Measurements from ENCODE around the gene HACL1. TPM values are rescaled to one million over a fixed set of nuclear protein-coding genes. Genes with fewer than 3 reads are reported as not detected.

The HACL1 gene
- total RNA-seq, 6 experiments from 2014 or later = 28.9 to 37.4 (median 32.9) TPM

DNA sequence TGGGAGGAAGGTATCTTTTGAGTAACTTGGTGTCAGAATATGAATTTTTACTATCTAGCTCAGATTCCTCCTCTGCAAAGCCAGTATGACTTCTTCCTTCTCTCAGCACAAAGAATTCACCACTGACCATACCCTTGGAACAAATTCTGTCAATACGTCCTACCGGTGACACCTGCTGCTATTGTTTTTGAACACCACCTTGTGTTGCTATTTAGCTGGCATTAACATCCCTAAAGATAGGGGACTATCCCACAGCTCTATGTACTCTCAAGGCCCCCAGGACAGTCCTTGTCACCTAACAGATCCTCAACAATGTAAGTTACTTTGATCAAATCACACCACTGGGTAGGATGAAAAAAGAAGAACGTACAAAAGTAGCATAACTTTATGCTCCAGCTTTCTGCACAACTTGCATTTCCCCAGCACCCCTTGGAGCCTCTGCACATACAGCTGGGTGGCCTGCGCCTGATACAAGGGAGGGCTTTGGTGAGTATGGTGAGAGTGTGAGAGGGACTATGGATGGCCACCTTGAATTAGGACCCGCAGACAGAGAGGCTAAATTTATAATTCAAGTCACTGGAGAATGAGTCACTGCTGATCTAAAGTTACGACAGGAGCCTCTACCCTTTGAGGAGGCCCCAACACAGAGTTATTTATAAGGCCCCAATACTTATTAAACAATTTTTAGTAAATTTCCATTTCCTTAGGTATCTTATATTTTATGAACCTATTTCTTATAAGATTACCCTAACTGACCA, 77.5 kb downstream of the HACL1 start:
- H3K27ac ChIP-seq = no peak overlapping the region
- 71% methylated on average over 6 of the region's 6 CpGs for WGBS (ENCODE audit: insufficient coverage, low coverage, low lambda C conversion rate, missing lambda C conversion rate)
- intact Hi-C loops (cut with DNase I) = no loop called here
- no peaks in the 10 kb centered on the region for H3K27me3 ChIP-seq
- no peaks in the 10 kb centered on the region for H3K4me1 ChIP-seq
- H3K36me3 ChIP-seq = no peaks in the 10 kb centered on the region
- H3K4me3 ChIP-seq = no peak overlapping the region
- no peaks in the 10 kb centered on the region for H3K9me3 ChIP-seq
- DNase-seq (no peak), ATAC-seq (no peak)
- TF ChIP-seq POLR2A (IDR thresholded peaks at IDR 0.05) = no peak
- TF ChIP-seq, protein P1, sequence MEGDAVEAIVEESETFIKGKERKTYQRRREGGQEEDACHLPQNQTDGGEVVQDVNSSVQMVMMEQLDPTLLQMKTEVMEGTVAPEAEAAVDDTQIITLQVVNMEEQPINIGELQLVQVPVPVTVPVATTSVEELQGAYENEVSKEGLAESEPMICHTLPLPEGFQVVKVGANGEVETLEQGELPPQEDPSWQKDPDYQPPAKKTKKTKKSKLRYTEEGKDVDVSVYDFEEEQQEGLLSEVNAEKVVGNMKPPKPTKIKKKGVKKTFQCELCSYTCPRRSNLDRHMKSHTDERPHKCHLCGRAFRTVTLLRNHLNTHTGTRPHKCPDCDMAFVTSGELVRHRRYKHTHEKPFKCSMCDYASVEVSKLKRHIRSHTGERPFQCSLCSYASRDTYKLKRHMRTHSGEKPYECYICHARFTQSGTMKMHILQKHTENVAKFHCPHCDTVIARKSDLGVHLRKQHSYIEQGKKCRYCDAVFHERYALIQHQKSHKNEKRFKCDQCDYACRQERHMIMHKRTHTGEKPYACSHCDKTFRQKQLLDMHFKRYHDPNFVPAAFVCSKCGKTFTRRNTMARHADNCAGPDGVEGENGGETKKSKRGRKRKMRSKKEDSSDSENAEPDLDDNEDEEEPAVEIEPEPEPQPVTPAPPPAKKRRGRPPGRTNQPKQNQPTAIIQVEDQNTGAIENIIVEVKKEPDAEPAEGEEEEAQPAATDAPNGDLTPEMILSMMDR (IDR thresholded peaks at IDR 0.05) = no peak

DNA sequence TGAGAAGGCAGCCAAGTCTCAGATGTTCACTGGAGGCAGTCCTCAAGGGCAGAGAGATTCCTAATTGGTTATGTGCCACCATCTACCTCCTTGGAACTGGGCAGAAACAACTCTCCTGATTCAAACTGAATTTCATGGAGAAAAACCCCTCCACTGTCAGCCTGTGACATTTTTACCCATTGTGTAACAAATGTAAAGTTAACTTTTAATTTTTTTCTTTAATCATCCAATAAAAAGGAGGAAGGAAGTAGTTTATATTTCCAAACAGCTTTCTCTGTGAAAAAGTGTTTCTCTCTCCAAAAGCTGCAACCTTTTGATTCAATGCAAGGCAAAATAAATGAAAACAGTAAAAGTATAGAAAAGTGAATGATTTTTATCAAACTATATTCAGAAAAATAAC, 79.4 kb downstream of the HACL1 start:
- Histone ChIP-seq H3K27me3 (no peaks in the 10 kb centered on the region), H3K27ac (no peak overlapping the region), H3K4me3 (no peak overlapping the region), H3K36me3 (no peaks in the 10 kb centered on the region), H3K9me3 (no peaks in the 10 kb centered on the region), H3K4me1 (no peaks in the 10 kb centered on the region)
- intact Hi-C loops (cut with DNase I) = no loop called here
- no peak for TF ChIP-seq POLR2A (IDR thresholded peaks at IDR 0.05)
- TF ChIP-seq, protein P1 (IDR thresholded peaks at IDR 0.05) = no peak
- ATAC-seq (no peak), DNase-seq (no peak)

DNA sequence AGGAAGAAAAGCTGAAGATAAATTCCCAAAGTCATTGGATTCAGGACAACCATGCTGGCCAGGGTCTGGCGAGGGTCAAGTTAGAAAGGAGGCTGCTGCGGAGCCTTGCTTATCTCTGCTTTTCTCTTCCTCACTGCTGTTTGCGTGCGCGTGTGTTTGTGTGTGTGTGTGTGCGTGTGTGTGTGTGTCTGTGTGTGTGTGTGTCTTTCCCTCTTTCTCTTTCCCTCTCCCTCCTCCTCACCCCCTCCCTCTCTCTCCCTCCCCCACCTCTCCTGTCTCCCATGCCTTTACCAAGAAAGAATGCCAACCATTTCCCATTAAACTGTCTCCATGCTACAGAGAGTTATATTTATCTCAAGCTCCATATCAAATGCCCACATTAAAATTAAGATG, 79.8 kb downstream of the HACL1 start, which contains the start of gene COLQ:
Gene COLQ, minus strand, starts transcription at position 134 of the 393 bp plus-strand sequence. Its CDS starts 81 bp downstream, at position 53.
- Histone ChIP-seq H3K9me3 (no peaks in the 10 kb centered on the region), H3K4me1 (no peaks in the 10 kb centered on the region), H3K36me3 (no peaks in the 10 kb centered on the region), H3K4me3 (no peak within 1 kb of the TSS), H3K27ac (no peak within 1 kb of the TSS), H3K27me3 (no peaks in the 10 kb centered on the region)
- DNase-seq (no peak), ATAC-seq (peak in 1 of 4 donors; percentile 35)
- intact Hi-C loops (cut with DNase I) = no loop called here
- 44% methylated on average over 6 of the region's 6 CpGs for WGBS (ENCODE audit: insufficient coverage, low coverage, low lambda C conversion rate, missing lambda C conversion rate)
- no peak for TF ChIP-seq POLR2A (IDR thresholded peaks at IDR 0.05)
- TF ChIP-seq, protein P1 (IDR thresholded peaks at IDR 0.05) = no peak

DNA sequence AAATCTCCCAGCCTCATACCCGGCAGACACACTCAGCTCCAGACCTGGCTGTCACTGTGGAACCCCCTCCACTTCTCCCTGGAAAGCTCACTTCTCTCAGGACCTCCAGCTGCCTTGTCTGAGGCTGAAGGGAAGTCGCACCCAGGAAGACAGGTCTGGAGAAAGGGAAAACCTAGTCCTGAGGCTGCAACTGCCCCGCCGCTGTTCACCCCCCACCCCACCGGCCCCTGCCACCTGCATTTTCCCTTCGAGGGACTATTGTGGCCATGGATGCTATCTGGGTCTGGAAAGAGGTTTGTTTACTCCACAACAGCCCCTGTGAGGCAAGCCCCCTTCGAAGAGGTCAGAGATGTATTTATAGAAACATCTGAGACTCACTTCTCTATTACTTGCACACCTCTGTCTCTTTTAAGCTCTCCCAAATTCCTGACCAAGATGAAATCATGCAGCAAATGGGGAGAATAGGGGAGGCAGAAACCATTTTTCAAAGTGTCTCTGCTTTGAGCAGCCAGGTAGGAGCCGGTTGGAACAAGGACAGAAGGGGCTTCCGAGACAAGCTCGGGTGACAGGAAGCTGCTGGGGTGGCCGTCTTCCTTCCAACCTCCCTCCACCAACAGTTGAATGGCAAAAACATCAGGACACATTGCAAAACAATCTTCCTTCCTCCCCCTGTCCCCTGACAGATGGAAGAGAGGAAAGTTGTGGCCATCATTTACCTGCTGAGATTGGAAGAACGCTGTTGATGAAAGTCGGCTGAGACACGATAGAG, 80.4 kb downstream of the HACL1 start:
- DNase-seq = no peak
- H3K4me3 ChIP-seq = no peak overlapping the region

More for the DNA sequence above, 80.4 kb downstream of the HACL1 start:
- Histone ChIP-seq H3K27ac (no peak overlapping the region), H3K4me1 (no peaks in the 10 kb centered on the region), H3K27me3 (no peaks in the 10 kb centered on the region), H3K9me3 (no peaks in the 10 kb centered on the region), H3K36me3 (no peaks in the 10 kb centered on the region)
- intact Hi-C loops (cut with DNase I) = no loop called here
- WGBS (ENCODE audit: insufficient coverage, low coverage, low lambda C conversion rate, missing lambda C conversion rate) = 58% methylated on average over 14 of the region's 14 CpGs
- TF ChIP-seq POLR2A (IDR thresholded peaks at IDR 0.05) = no peak
- TF ChIP-seq, protein P1 (IDR thresholded peaks at IDR 0.05) = no peak
- no peak for ATAC-seq

All from right lobe of liver (tissue), 6 donors.